AG04450 (cell line): Measurements from ENCODE around the gene RITA1. TPM values are rescaled to one million over a fixed set of nuclear protein-coding genes. Genes with fewer than 3 reads are reported as not detected.

Experiments
- CTCF ChIA-PET: fragments of 300-600, 350-600 bp; formaldehyde crosslinking; extraction: SDS; loops from one replicate; lab custom pipeline; 2022; ENCODE audit warnings: antibody characterized with exemption, inconsistent platforms; lab: Charles Lee
- POLR2A ChIA-PET: fragments of 350-600 bp; formaldehyde crosslinking; extraction: SDS; loops from one replicate; lab custom pipeline; 2021; ENCODE audit warnings: antibody characterized with exemption, inconsistent platforms; lab: Yijun Ruan, JAX
- DNase-seq: peaks from one replicate; pipeline ENCODE4 v3.0.0-alpha.2; 2011; ENCODE audit warnings: low read depth, low spot score
- H3K27ac ChIP-seq: one replicate; pipeline ENCODE4 v1.5.1; 2012; ENCODE audit warnings: low read depth, low read length, control low read depth
- H3K27me3 ChIP-seq: one replicate; pipeline ENCODE4 v1.6.0; 2012; ENCODE audit warnings: low read length; ENCODE audit not compliant: control insufficient read depth, insufficient read depth
- H3K4me3 ChIP-seq: 2 replicates; pipeline ENCODE4 v1.5.1; 2011; ENCODE audit warnings: mild to moderate bottlenecking, low read depth, low read length, control low read depth
- H3K9me3 ChIP-seq: 2 replicates; pipeline ENCODE4 v1.5.1; 2012; ENCODE audit warnings: low read length; ENCODE audit not compliant: control insufficient read depth, insufficient read depth
- CTCF ChIP-seq: IDR thresholded peaks from 2 replicates; pipeline ENCODE4 v1.5.1; 2011; ENCODE audit warnings: low read depth, low read length, control low read depth, inconsistent platforms
- polyA plus RNA-seq: library from polyadenylated mRNA; depleted of rRNA; stranded (reverse); fragments of >200 nt; gene quantifications from 2 replicates; pipeline ENCODE4 v1.2.3, GENCODE V29; 2011

RITA1 gene
- polyA plus RNA-seq, 1 experiment = 9.0 TPM

- no peak for DNase-seq
- H3K4me3 ChIP-seq = no peak overlapping the region
- POLR2A ChIA-PET = no interaction called here
- CTCF ChIA-PET = interaction anchor here (1.8 to 2.1 kb wide), 4 partner anchors 9 to 170 kb away, joined by 4 to 9 read pairs (median 6); no protein-coding TSS in a partner anchor
- no peak for TF ChIP-seq CTCF
- H3K27me3 ChIP-seq = no peaks in the 10 kb centered on the region
- H3K27ac ChIP-seq = no peak overlapping the region
- no peaks in the 10 kb centered on the region; the same call in 1 of the 2 replicates for H3K9me3 ChIP-seq
These were observed 22.5 kb upstream of the RITA1 start for GRCh38 chr12:113163030-113163360.

- no peak overlapping the region for H3K27ac ChIP-seq
- POLR2A ChIA-PET = no interaction called here
- H3K9me3 ChIP-seq = no peaks in the 10 kb centered on the region; the same call in 1 of the 2 replicates
- H3K4me3 ChIP-seq = no peak overlapping the region
- CTCF ChIA-PET = interaction anchor here (1.8 kb wide), 1 partner anchor 171 kb away, joined by 4 read pairs; no protein-coding TSS in a partner anchor
- TF ChIP-seq CTCF = no peak
- no peak for DNase-seq
- H3K27me3 ChIP-seq = no peaks in the 10 kb centered on the region
These were observed 21.5 kb upstream of the RITA1 start for GRCh38 chr12:113164014-113164413.

- ChIA-PET CTCF (interaction anchor here (1.4 to 2.4 kb wide), 2 partner anchors 9 to 117 kb away, joined by 9 to 12 read pairs; no protein-coding TSS in a partner anchor), POLR2A (no interaction called here)
- Histone ChIP-seq H3K27ac (no peak overlapping the region), H3K9me3 (no peaks in the 10 kb centered on the region; the same call in 1 of the 2 replicates), H3K27me3 (no peaks in the 10 kb centered on the region), H3K4me3 (no peak overlapping the region)
- no peak for TF ChIP-seq CTCF
- no peak for DNase-seq
These were observed 19.7 kb upstream of the RITA1 start for GRCh38 chr12:113165521-113166450.

GRCh38 chr12:113167868-113168267 lies 17.7 kb upstream of the RITA1 start:
- ChIA-PET CTCF (interaction anchor here (0.7 kb wide), 1 partner anchor 8 kb away, joined by 4 read pairs; no protein-coding TSS in a partner anchor), POLR2A (no interaction called here)
- DNase-seq = no peak
- Histone ChIP-seq H3K4me3 (no peak overlapping the region), H3K27me3 (no peaks in the 10 kb centered on the region), H3K9me3 (no peaks in the 10 kb centered on the region; the same call in 1 of the 2 replicates), H3K27ac (no peak overlapping the region)
- no peak for TF ChIP-seq CTCF

GRCh38 chr12:113169697-113170096 lies 15.8 kb upstream of the RITA1 start:
- Histone ChIP-seq H3K27ac (no peak overlapping the region), H3K4me3 (no peak overlapping the region), H3K27me3 (no peaks in the 10 kb centered on the region), H3K9me3 (no peaks in the 10 kb centered on the region)
- POLR2A ChIA-PET = no interaction called here
- no peak for TF ChIP-seq CTCF
- no peak for DNase-seq
- CTCF ChIA-PET = interaction anchor here (0.7 to 9.7 kb wide), 3 partner anchors 67 to 176 kb away, joined by 3 to 132 read pairs (median 3); no protein-coding TSS in a partner anchor
